GM12878 (cell line): ENCODE results near the gene ALG2. TPM values are rescaled to one million over a fixed set of nuclear protein-coding genes. Genes with fewer than 3 reads are reported as not detected.

Experiments used
- EED ChIP-seq: sonication (generic); IDR thresholded peaks from 2 replicates; pipeline ENCODE4 v1.6.1; 2016; ENCODE audit warnings: antibody characterized with exemption, low read depth
- ELK1 ChIP-seq: IDR thresholded peaks from 2 replicates; pipeline ENCODE4 v1.6.1; 2012; ENCODE audit warnings: low read depth, low read length, improper control_type of control experiment
- FOXK2 ChIP-seq: fragments of 450-650 bp; IDR thresholded peaks from 2 replicates; pipeline ENCODE4 v1.6.1; 2017; ENCODE audit warnings: mild to moderate bottlenecking, moderate library complexity
- IRF4 ChIP-seq: IDR thresholded peaks from 2 replicates; pipeline ENCODE4 v1.6.1; 2011; ENCODE audit warnings: low read depth, low read length
- JUNB ChIP-seq: IDR thresholded peaks from 2 replicates; pipeline ENCODE4 v1.6.1; 2016; ENCODE audit warnings: antibody characterized with exemption, mild to moderate bottlenecking
- MEF2B ChIP-seq: fragments of 450-650 bp; IDR thresholded peaks from 2 replicates; pipeline ENCODE4 v1.6.1; 2018; ENCODE audit warnings: mild to moderate bottlenecking, moderate library complexity; ENCODE audit not compliant: partially characterized antibody, poor library complexity, severe bottlenecking
- MYC ChIP-seq: IDR thresholded peaks from 2 replicates; pipeline ENCODE4 v1.6.1; 2011; ENCODE audit warnings: mild to moderate bottlenecking, low read length, moderate library complexity, inconsistent platforms; ENCODE audit not compliant: insufficient read depth, insufficient replicate concordance, insufficient read length, severe bottlenecking
- RCOR1 ChIP-seq: conservative IDR thresholded peaks from 2 replicates; pipeline ENCODE4 v1.6.1; 2012; ENCODE audit warnings: low read depth, low read length, improper control_type of control experiment
- RUNX3 ChIP-seq: IDR thresholded peaks from 2 replicates; pipeline ENCODE4 v1.6.1; 2012; ENCODE audit warnings: low read length, inconsistent platforms
- SKIL ChIP-seq: fragments of 450-650 bp; IDR thresholded peaks from 2 replicates; pipeline ENCODE4 v1.6.1; 2017; ENCODE audit warnings: mild to moderate bottlenecking, low read depth, inconsistent platforms; ENCODE audit not compliant: poor library complexity, severe bottlenecking
- SMAD5 ChIP-seq: IDR thresholded peaks from 2 replicates; pipeline ENCODE4 v1.6.1; 2016; ENCODE audit warnings: antibody characterized with exemption, low read depth
- SP1 ChIP-seq: IDR thresholded peaks from one replicate; pipeline ENCODE4 v1.6.1; 2011; ENCODE audit warnings: low read depth, low read length
- SPI1 ChIP-seq: IDR thresholded peaks from 2 replicates; pipeline ENCODE4 v1.6.1; 2011; ENCODE audit warnings: low read depth, mild to moderate bottlenecking, low read length, moderate library complexity, borderline replicate concordance; ENCODE audit not compliant: insufficient read depth
- SRF ChIP-seq, 2 experiments: IDR thresholded peaks; 2 replicates each; pipeline ENCODE4 v1.6.1; 2011; ENCODE audit warnings: low read depth in 2 of 2, low read length in 2 of 2, mild to moderate bottlenecking in 1 of 2, moderate library complexity in 1 of 2
- TAF1 ChIP-seq: IDR thresholded peaks from 2 replicates; pipeline ENCODE4 v1.6.1; 2011; ENCODE audit warnings: mild to moderate bottlenecking, low read depth, low read length, borderline replicate concordance
- TARDBP ChIP-seq: IDR thresholded peaks from 2 replicates; pipeline ENCODE4 v1.6.1; 2016; ENCODE audit warnings: borderline replicate concordance
- TBL1XR1 ChIP-seq: IDR thresholded peaks from 2 replicates; pipeline ENCODE4 v1.6.1; 2012; ENCODE audit warnings: low read depth, low read length, improper control_type of control experiment
- YY1 ChIP-seq: IDR thresholded peaks from 2 replicates; pipeline ENCODE4 v1.6.1; 2011; ENCODE audit warnings: low read depth, mild to moderate bottlenecking, low read length
- polyA plus RNA-seq, 11 experiments: library from polyadenylated mRNA; depleted of rRNA in 4 of 11; unstranded in 6 of 11; stranded (reverse) in 5 of 11; fragments of >200 nt; fragmentation: Nextera tagmentation in 4 of 11; fragmentation: Illumina TruSeq in 1 of 11; extraction: Ambion mirVana in 4 of 11; extraction: Trizol in 1 of 11; gene quantifications; 1 replicate in 1 of 11; 2 replicates in 10 of 11; pipeline versions ENCODE4 v1.2.1 to v1.2.3, GENCODE V29; 2011 to 2016; ENCODE audit warnings: inconsistent platforms in 2 of 11, missing spikeins in 2 of 11, low read depth in 1 of 11
- total RNA-seq, 4 experiments: library from RNA; depleted of rRNA in 3 of 4; stranded (reverse); fragments of >200 nt in 3 of 4; fragmentation: Illumina TruSeq in 1 of 4; extraction: Trizol in 1 of 4; gene quantifications; 2 replicates each; pipeline versions ENCODE4 v1.2.1 to v1.2.3, GENCODE V29; 2013 to 2021
- TF ChIP-seq, protein P1 (sequence below): IDR thresholded peaks from 2 replicates; pipeline ENCODE4 v1.6.1; 2011; ENCODE audit warnings: mild to moderate bottlenecking, low read depth, low read length, moderate library complexity; ENCODE audit not compliant: insufficient replicate concordance
- TF ChIP-seq, protein P2 (sequence below): fragments of 450-650 bp; IDR thresholded peaks from 2 replicates; pipeline ENCODE4 v1.6.1; 2017; ENCODE audit warnings: mild to moderate bottlenecking, moderate library complexity
- TF ChIP-seq, protein P3 (sequence below): IDR thresholded peaks from 2 replicates; pipeline ENCODE4 v1.6.1; 2012; ENCODE audit warnings: low read depth, low read length, improper control_type of control experiment

ALG2 gene
- total and polyA plus RNA-seq, 10 of the 15 experiments (the other 5 are each of a cell fraction or from before 2014, with no cell fraction given), result 8.8 to 52.5 (median 38.6) TPM

DNA sequence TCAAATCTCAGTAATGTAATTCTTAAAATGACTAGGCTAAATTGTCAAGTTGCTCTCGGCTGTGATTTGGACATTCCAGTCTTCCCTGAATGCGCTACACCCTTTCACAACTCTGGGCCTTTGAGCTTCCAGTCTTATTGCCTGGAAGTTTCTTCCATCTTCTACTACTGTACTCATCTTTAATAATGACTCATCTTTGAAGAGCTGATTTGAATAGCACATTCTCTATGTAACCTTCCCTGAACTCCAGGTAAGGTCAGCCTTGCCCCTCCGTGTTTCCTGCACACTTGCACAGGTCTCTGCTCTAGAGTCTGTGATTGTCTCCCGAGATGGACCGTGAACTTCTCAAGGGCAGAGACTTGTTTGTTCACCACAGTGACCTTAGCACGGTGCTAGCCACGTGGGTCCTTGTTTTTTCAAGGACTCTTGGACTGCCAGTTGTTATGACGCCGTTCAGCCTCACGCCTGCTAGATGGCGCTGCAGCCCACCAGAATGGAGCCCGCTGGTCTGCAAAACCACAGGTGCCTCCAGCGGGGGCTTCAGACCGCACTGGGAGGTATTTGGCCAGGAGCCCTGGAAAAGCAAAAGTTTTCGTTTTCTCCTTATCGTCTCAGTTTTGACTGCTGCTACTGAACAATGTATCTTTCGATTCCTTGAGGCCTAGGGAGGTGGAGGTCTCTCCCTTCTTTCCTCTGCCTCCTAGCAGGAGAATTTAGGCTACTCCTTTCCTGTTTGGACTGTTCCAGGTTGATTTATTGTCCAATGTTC, 44.7 kb upstream of the ALG2 start (continued):
- TF ChIP-seq YY1 (peak; percentile 74), SRF (IDR thresholded peaks at IDR 0.05; ENCODE audit: low read depth in 2 of 2, low read length in 2 of 2) (no peak), RUNX3 (peak; percentile 98), JUNB (peak; percentile 22), TBL1XR1 (no peak), ELK1 (no peak), FOXK2 (no peak), IRF4 (no peak), SPI1 (no peak), SKIL (peak; percentile 66), TAF1 (no peak), MYC (no peak), SP1 (no peak), EED (peak; percentile 98), MEF2B (peak; percentile 40), SMAD5 (no peak), RCOR1 (no peak), TARDBP (no peak)
- TF ChIP-seq, protein P1, sequence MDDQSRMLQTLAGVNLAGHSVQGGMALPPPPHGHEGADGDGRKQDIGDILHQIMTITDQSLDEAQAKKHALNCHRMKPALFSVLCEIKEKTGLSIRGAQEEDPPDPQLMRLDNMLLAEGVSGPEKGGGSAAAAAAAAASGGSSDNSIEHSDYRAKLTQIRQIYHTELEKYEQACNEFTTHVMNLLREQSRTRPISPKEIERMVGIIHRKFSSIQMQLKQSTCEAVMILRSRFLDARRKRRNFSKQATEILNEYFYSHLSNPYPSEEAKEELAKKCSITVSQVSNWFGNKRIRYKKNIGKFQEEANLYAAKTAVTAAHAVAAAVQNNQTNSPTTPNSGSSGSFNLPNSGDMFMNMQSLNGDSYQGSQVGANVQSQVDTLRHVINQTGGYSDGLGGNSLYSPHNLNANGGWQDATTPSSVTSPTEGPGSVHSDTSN, result no peak
- TF ChIP-seq, protein P2, sequence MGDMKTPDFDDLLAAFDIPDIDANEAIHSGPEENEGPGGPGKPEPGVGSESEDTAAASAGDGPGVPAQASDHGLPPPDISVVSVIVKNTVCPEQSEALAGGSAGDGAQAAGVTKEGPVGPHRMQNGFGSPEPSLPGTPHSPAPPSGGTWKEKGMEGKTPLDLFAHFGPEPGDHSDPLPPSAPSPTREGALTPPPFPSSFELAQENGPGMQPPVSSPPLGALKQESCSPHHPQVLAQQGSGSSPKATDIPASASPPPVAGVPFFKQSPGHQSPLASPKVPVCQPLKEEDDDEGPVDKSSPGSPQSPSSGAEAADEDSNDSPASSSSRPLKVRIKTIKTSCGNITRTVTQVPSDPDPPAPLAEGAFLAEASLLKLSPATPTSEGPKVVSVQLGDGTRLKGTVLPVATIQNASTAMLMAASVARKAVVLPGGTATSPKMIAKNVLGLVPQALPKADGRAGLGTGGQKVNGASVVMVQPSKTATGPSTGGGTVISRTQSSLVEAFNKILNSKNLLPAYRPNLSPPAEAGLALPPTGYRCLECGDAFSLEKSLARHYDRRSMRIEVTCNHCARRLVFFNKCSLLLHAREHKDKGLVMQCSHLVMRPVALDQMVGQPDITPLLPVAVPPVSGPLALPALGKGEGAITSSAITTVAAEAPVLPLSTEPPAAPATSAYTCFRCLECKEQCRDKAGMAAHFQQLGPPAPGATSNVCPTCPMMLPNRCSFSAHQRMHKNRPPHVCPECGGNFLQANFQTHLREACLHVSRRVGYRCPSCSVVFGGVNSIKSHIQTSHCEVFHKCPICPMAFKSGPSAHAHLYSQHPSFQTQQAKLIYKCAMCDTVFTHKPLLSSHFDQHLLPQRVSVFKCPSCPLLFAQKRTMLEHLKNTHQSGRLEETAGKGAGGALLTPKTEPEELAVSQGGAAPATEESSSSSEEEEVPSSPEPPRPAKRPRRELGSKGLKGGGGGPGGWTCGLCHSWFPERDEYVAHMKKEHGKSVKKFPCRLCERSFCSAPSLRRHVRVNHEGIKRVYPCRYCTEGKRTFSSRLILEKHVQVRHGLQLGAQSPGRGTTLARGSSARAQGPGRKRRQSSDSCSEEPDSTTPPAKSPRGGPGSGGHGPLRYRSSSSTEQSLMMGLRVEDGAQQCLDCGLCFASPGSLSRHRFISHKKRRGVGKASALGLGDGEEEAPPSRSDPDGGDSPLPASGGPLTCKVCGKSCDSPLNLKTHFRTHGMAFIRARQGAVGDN, result peak; percentile 81; the same call in 1 of the 2 replicates
- TF ChIP-seq, protein P3, sequence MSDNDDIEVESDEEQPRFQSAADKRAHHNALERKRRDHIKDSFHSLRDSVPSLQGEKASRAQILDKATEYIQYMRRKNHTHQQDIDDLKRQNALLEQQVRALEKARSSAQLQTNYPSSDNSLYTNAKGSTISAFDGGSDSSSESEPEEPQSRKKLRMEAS, result no peak
